COR-L47 (cell line): ENCODE results near the gene CNIH3.
"Not testable (repeated sequence)": the region's sequence is repeated elsewhere in the genome, so short reads cannot be mapped to it uniquely, and the experiment has no call there.

Source experiments
- DNase-seq: peaks from one replicate; lab custom pipeline; 2025; lab: John Stamatoyannopoulos, UW

The CNIH3 gene

DNA sequence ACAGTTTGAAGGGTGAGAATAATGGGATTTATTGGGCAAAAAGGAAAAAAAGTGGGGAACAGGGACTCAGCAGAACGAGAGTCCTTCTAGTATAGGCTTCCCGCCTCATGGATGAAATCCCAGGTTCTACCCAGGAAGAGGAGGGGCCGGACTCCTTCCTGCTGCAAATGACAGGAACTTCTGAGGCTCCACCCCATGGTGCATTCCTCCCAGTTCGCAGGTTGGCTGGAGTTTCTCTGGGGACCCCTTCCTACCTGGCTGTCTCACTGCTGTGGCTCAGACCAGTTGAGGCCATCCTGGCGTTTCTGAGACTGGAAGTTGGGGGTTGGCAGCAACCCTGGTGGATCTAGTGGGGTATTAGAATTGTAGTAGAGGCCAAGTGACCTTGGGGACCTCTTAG, 27.5 kb downstream of the CNIH3 start:
- no peak for DNase-seq

DNA sequence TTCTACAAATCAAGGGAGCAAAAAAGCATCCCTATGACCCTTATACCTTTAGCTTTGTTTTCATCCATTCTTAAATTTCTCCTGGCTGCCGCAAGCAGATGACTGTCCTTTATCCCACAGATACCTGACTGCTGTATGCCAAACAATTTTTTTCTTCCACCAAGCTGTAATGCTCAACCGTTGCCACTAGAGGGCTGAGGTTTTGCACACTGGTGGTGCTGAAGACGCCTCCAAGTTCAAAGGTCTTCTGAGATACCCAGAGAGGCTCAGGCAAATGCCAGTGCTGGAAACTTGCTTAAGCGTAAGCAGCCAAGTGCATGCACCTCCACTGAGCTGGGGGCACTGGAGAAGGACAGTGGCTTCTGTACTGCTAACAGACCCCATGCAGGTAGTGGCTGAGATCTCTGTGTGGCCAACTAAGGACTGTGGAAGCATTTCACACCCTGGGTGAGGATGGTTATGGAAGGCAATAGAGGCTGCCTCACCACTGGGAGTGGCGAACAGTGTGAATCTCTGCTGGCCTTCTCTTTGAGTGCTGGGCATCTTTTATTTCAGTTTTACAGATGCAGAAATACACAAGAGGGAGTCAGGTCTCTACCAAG, 28.5 kb downstream of the CNIH3 start:
- DNase-seq = peak; percentile 11

DNA sequence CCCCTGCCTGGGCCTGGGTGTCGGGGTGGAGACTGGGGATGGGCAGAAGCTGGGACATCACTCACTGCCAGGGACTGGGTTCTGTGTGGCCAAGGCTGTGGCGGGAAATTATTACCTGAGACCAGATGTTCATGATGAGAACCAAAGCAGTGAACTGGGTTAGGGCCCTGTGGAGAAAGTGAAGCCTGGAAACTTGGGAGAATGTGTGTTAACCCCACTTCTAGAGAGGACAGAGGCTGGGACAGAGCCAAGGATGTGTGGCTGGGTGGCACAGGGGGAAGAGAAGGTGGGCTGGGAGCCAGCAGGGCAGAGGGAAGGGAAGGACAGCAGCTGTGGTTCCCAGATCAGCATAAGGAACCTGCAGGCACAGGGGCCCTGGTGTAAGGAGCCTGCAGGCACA, 31.3 kb downstream of the CNIH3 start:
- no peak for DNase-seq

DNA sequence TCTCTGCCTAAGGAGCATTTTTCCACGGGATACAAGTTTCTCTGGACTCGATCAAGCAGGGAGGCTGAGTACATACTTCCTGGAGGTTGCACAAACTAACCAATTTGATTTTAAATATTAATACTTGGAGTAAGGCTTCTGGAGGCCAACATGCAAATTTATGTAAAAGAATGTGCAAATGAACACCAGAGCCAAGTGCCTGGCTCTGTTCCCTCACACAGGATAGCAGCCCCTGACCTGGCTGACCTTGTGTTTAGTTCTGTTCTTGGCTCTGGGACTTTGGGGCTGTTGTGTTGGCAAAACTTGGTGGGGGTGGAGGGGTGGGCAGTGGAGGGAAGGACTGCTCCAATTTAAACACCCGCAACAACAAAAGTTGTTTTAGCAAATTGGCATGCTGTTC, 34.2 kb downstream of the CNIH3 start:
- no peak for DNase-seq

DNA sequence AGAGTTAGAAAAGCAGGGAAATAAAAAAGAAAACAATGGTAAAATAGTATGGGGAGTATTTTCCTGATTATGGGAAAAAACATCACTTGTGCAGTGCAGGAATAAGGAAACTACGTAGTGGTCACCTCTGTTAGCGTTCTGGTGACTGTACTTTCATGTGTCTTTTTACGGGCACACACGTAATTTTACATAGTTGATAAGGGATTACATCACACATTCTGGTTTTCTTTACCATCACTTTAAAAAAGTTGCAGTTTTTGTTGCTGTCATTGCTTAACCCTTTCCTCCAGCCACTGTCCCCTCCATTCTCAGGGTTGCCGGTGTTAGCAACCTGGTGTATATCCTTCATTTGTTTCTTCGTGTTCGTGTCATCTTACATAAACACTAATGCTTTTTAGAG, 35.1 kb downstream of the CNIH3 start:
- no peak for DNase-seq

DNA sequence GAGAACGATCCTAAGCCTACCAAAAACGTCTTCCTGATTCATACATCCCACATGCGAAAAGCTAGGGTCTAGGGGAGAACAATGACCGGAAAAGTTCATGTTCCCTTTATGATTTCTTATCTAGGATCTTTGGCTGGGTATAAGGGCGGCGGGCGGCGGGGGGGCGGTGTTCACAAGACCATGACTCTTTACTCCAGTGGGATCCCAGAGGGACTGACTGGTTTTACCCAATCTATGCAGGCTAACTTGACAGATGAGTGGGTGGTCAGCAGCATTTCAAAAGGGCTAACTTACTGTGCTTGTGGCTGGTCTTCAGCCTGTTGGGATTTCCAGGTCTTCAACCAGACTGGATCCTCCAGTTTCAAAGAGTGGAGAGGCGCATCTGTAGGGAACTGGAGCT, 40.3 kb downstream of the CNIH3 start:
- DNase-seq = no peak

DNA sequence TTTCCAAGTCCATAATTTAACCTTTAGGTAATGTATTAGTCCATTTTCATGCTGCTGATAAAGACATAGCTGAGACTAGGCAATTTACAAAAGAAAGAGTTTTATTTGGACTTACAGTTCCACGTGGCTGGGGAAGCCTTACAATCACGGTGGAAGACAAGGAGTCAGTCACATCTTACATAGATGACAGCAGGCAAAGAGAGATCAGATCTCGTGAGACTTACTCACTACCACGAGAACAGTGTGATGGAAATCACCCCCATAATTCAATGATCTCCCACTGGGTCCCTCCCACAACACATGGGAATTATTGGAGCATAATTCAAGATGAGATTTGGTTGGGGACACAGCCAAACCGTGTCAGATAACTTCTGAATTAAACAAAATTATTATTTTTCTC, 44.0 kb downstream of the CNIH3 start:
- DNase-seq = no peak

DNA sequence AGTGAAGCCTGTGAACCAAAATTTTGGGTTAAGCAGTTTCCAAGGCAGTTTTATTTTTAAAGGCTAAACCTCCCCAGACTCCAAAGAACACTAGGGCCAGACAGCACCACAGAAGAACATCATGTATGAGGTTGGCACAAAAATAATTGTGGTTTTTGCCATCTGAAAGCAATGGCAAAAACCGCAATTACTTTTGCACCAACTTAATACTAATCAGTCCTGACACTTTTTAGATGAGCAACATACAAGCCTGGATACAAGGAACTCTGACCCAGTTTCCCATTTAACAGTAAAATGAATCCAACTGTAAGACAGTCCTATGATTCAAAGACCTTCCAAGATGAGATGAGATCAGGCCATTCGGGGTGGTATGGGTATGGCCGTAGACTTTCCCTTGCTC, 46.8 kb downstream of the CNIH3 start:
- no peak for DNase-seq

DNA sequence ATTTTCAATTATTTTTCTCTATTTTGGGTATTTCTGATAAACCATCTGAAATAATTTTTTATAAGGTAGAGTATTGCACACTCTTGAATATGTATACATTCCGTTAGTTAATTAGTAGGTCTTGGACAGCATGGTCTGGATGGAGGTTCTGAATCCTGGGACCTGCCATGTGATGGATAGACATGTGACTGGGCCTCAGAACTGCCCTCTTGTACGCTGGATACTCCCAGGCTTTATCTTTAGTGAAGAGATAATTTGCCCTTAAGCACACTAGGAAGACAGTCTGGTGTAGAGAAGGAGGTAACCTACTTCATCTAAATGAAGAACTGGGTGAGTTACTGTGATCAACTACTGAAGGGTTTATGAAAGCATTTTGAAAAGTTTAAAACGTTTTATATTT, 48.9 kb downstream of the CNIH3 start:
- no peak for DNase-seq

DNA sequence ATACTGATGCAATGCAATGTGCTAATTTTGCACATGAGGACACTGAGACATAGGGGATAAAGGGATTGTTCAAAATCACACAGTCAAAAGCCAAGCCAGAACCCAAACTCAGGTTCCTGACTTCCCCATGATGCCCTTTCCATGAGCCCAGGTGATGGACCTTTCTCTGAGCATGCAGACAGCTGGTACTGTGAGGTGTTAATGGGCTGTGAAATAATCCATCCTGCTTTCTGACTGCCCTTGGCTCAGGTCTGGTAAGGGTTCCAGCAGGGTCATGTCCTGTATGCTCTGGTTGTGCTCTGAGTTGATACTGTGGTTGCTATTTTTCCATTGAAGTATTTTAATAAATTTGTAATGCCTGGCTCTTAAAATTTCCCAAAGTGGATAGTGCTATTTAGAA, 50.0 kb downstream of the CNIH3 start:
- DNase-seq = no peak

DNA sequence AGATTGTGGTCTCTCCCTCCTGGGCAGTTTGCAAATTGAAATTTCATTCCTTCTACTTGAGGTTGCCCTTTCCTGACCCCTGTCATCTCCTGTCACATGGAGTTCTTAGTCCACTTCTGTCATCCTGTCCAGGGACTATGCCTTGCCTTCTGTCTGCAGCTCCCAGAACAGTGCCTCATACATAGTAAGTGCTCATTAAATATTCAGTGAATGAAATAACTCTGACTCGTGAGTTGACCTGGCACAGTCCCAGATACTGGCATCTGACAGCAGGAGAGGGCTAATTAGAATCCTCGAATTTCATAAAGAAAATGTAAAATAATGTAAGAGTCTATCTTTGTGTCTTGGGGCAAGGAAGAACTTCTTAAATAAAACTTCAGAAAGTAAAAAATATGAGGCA, 50.8 kb downstream of the CNIH3 start:
- no peak for DNase-seq

DNA sequence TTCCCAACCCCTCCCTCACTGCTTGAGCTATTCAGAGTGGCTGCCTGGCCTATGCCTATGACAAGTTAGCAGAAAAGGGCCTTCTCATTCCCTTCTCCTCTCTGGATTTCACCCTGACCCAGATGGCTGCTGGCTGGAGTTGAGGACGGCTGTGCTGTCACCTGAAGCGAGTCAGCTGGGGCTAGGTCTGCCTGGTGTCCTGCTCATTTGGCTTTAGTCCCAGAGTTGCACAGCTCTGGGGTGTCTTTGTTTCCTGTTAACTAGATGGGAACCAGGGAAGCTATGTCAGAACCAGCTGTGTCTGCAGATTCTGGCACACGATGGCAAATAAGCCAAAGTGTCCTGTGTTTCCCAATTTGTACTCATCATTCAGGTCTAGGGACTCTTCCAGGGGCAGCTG, 52.9 kb downstream of the CNIH3 start:
- peak; percentile 78 for DNase-seq

DNA sequence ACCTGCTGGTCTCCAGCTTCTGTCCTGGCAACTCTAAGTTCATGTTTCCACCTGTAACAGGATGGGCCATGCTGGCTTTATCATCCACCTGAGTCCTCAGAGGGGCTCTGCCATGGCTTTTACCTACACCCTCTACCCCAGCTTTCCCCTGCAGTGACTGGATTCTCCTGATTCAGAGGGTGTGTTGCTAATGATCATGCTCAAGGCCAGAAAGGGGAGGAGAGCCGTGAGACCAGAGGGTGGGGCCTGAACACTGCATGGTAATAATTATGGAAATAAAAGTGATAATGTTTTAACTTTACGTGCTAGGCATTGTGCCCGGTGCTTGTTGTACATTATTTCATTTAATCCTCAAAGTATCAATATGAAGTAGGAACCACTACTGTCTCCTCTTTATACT, 53.3 kb downstream of the CNIH3 start:
- DNase-seq = no peak

DNA sequence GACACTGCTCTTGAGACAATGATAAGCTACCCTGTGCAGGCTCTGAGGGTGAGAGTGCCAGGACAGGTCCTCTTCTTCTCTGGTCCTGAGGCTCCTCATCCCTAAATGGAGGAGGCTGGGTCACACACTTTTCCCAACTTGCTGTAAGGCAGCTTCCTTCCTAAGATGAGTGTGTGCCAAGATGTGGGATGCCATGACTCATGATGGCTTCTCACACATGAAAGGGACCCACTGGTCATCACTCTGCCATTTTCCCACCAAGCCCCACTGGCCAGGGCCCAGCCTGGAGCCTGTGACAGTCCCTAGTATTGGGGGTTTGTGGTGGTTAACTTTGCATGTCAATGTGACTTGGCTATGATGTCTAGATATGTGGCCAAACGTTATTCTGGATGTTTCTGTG, 54.4 kb downstream of the CNIH3 start:
- no peak for DNase-seq

DNA sequence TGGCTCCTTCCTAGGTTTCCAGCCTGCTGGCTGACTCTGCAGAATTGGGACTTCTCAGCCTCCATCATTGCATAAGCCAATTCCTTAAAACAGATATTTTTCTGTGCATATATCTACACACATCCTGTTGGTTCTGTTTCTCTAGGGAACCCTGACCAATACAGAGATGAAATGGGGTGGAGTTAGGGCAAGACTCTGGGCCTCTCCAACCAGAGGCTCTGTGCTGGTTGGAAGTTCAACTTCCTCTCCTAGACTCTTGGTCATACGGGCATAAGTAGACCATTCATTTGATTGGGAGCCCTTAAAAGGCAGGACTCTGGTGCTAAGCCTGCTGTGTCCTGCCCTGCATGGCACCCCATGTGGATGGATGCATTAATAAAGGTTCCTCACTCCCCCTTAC, 55.0 kb downstream of the CNIH3 start:
- DNase-seq = no peak

DNA sequence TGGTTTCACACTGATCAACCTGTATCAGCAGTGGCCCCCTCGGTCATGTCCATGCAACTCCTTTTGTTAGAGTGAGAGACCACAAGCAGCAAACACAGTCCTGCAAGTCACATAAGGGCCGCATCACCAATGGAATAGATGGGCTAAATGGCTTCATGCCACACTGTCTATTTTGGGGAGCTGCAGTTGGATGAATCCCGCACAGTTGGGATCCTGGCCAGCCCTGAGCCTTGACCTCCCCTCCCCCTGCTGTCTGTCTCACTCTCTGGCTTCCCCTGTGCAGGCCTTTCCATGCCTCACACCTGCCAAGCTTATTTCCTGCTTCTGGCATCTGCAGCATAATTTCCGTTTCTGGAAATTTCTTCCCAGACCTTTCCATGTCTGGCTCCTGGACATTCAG, 57.0 kb downstream of the CNIH3 start:
- DNase-seq = no peak

DNA sequence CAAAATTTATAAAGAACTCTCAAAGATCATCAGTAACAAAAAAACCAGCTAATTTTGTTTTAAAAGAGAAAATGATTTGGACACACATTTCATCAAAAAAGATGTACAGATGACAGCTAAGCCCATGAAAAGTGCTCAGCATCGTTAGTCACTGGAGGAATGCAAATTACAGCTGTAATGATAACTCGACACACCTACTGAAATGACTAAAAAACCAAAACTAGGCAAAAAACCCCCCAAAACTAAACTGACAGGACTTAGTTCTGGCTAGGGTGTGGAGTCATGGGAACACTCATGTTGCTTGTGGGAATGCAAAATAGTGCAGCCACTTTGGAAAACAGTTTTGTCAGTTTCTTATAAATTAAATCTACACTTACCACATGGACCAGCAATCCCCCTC, 59.5 kb downstream of the CNIH3 start:
- DNase-seq = no peak

DNA sequence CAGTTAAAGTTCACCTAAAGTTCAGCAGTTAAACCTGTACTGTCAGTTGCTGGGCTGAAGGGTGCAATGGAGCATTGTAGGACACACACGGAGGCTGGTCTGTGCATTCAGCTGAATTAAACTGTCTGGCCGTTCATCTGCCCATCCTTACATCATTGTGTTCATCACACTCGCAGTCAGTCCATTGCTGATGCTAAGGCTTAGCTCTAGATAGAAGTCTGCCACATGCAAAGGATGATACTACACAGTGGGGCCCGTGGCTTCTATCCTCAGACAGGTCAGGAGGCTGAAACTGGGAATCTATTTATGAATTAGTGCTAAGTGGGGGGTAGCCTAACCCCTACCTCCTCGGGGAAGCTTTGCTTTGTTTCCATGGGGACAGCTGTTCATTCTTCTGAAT, 60.4 kb downstream of the CNIH3 start:
- no peak for DNase-seq

DNA sequence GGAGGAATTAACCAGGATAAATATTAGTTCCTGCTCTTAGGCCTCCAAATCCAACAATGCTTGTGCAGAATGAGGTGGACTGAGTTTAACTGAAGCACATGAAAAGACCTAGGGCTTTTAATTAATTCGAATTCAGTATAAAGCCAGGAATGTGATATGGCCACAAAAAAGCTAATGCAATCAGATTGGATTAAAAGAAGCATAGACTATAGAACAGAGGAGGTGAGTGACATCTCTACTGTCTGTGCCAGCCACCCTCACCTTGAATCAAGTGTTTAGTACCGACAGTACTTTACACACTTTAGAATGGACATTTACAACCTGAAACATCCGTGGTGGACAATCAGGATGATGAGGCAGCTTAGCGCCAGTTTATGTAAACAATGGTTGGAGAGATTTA, 62.1 kb downstream of the CNIH3 start:
- no peak for DNase-seq

DNA sequence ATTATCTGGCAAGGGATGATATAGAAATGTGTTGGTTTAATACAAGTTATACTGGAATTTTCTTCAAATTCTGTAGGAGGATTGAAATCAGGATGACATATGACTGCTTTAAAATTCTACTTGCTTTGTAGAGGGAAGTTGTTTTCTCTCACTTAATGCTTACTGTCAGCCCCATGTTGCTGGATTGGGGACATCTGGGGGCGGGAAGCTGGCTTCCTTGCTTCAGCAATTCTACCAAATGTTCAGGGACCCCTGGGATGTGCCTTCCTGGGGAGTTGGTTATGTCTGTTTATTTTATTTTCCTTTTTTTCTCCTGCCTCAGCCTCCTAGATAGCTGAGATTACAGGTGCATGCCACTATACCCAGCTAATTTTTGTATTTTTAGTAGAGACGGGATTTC, 63.5 kb downstream of the CNIH3 start:
- DNase-seq = no peak

DNA sequence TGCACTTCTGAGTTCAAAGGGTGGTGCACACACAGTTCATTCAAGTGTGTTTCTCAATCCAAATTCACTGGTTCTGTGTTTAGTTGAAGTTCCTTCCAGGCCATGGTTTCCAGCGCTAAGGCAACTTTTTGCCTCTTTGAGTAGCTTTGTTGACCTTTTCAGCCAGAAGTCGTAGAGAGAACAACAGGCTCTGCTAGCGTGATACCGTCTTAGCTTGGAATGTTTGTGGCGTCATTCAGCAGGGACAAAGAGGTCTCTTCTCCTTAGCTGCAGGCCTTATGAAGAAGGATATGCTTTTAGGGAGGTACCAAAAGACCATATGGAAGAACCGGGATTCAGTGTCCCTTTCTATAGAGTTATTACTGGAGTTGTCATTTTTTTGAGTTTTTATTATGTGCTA, 65.7 kb downstream of the CNIH3 start:
- no peak for DNase-seq

DNA sequence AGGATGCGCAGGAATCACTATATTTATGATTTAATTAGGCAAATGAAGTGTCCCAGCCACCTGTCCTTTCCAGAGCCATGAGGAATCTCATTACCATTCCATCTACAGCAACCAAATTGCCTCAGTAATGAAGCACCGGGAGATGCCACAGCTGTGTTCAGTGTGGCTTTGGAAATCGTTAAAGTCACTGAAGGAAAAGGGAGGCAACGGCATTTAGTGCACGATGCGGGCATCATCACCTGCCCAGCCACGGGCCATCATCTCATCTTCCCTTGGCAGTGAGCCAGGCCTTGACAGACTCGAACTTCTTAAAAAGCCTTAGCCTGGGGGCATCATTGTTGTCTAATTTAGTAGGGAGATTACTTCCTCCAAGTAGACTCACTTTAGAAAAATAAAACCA, 67.8 kb downstream of the CNIH3 start:
- peak; percentile 50 for DNase-seq

DNA sequence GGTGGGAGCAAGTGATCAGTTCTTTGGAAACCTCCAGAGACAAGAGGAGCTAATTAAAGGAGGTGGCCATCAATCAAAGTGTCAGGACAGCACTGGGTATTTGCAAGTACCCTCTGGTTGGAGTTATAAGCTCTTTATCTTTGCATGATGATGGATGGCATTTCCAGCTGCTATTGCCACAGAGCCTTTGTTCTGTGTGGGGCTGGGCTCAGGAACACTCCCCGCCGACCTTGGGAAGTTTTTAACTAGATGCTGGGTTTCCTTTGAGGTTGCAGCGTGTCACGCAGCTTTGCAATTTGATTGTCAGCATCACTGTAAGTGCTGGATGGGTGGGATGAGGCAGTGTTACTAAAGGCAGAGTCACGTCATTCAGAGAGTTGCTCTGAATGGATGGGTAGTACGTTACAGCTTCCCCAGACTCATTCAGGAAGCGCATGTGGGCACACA, 68.9 kb downstream of the CNIH3 start:
- DNase-seq = no peak

DNA sequence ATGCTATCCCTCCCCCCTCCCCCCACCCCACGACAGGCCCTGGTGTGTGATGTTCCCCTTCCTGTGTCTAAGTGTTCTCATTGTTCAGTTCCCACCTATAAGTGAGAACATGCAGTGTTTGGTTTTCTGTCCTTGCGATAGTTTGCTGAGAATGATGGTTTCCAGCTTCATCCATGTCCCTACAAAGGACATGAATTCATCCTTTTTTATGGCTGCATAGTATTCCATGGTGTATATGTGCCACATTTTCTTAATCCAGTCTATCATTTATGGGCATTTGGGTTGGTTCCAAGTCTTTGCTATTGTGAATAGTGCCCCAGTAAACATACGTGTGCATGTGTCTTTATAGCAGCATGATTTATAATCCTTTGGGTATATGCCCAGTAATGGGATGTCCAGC, 70.0 kb downstream of the CNIH3 start:
- DNase-seq = not testable (repeated sequence)

DNA sequence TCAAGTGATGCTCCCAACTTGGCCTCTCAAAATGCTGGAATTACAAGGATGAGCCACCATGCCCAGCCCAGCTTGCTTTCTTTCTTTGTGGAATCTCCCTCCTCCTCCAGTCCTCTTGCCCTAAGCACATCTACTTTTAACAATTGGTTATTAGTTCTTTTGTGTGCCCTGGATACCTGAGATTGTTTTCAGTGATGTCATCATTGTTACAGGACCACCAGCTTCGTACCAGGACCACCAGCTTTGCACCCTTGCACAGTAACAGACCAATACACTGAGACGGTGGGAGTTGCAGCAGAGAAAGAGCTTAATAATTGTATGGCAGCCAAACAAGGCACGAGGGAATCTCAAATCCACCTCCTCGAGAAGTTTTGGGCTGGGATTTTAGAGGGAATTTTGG, 71.3 kb downstream of the CNIH3 start:
- no peak for DNase-seq
